ENCODE data around the gene GPN1.

The GPN1 gene

DNA sequence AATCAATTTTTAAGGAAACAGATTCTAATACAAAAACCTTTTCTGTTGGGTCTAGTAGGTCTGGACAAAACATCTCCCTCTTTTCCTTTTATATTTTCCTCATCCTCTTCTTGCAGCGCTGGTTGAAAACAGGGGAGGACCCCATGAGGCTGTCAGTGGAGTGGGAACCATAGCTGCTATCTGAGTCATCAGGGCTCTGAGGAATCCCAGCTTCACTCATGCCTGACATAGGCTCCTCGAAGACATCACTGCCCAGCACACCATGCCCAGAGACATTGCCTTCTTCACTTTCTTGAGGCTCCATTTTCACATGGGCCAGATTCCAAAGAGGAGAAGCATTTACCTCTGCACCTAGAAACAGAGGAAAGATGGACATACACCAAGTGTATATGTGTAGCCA, 24.5 kb downstream of the GPN1 start:
- no peak for DNase-seq (ENCODE audit: low spot score)
- TF ChIP-seq, protein P1, sequence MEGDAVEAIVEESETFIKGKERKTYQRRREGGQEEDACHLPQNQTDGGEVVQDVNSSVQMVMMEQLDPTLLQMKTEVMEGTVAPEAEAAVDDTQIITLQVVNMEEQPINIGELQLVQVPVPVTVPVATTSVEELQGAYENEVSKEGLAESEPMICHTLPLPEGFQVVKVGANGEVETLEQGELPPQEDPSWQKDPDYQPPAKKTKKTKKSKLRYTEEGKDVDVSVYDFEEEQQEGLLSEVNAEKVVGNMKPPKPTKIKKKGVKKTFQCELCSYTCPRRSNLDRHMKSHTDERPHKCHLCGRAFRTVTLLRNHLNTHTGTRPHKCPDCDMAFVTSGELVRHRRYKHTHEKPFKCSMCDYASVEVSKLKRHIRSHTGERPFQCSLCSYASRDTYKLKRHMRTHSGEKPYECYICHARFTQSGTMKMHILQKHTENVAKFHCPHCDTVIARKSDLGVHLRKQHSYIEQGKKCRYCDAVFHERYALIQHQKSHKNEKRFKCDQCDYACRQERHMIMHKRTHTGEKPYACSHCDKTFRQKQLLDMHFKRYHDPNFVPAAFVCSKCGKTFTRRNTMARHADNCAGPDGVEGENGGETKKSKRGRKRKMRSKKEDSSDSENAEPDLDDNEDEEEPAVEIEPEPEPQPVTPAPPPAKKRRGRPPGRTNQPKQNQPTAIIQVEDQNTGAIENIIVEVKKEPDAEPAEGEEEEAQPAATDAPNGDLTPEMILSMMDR (IDR thresholded peaks at IDR 0.05; ENCODE audit: borderline replicate concordance, control extremely low read depth, extremely low read depth, insufficient read depth, missing control alignments): no peak
- in situ Hi-C loops (cut with MboI; ENCODE audit: low sequenced_read_pairs, unreplicated experiment): no loop called here

DNA sequence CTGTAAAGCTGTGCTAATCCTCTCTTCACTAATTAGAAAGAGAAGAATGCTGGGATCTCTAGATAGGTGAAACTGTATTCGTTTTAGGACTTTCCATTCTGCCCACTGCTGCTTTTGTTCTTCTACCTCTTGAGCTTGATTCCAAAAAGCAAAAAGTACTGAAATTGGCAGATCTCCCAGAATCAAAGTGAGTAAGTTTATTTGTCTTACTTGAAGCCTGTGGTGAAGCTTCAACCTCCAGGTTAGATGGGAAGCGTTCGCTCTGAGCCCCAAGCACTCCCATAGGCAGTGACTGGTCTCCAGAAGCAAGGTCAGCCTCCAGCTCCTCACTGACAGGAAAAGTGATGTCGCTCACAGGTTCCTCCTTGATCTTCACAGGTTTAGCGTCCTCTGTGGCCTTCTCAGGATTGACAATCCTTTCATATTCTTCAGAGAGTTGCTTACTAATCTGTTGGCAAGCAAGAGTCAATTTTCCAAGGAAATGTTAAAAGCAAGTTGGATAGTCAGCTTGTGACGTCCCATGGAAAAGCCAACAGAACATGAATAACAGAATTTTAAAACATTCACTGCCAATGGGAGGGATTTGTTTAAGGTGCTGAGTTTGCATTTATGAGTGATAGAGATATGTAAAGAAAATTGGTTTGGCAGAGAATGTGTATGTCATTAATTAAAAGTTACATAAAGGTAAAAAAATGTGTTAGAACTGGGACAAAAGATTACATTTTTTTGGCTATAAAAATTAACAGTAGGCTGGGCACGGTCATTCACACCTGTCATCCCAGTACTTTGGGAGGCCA, 26.5 kb downstream of the GPN1 start:
- TF ChIP-seq, protein P1 (IDR thresholded peaks at IDR 0.05; ENCODE audit: borderline replicate concordance, control extremely low read depth, extremely low read depth, insufficient read depth, missing control alignments): no peak
- no peak for DNase-seq (ENCODE audit: low spot score)
- in situ Hi-C loops (cut with MboI; ENCODE audit: low sequenced_read_pairs, unreplicated experiment): no loop called here

- TF ChIP-seq, protein P1 (IDR thresholded peaks at IDR 0.05; ENCODE audit: borderline replicate concordance, control extremely low read depth, extremely low read depth, insufficient read depth, missing control alignments): no peak
- in situ Hi-C loops (cut with MboI; ENCODE audit: low sequenced_read_pairs, unreplicated experiment): no loop called here
- DNase-seq (ENCODE audit: low spot score): no peak
Measured at GRCh38 chr2:27661371-27661770, 32.5 kb downstream of the GPN1 start.

DNA sequence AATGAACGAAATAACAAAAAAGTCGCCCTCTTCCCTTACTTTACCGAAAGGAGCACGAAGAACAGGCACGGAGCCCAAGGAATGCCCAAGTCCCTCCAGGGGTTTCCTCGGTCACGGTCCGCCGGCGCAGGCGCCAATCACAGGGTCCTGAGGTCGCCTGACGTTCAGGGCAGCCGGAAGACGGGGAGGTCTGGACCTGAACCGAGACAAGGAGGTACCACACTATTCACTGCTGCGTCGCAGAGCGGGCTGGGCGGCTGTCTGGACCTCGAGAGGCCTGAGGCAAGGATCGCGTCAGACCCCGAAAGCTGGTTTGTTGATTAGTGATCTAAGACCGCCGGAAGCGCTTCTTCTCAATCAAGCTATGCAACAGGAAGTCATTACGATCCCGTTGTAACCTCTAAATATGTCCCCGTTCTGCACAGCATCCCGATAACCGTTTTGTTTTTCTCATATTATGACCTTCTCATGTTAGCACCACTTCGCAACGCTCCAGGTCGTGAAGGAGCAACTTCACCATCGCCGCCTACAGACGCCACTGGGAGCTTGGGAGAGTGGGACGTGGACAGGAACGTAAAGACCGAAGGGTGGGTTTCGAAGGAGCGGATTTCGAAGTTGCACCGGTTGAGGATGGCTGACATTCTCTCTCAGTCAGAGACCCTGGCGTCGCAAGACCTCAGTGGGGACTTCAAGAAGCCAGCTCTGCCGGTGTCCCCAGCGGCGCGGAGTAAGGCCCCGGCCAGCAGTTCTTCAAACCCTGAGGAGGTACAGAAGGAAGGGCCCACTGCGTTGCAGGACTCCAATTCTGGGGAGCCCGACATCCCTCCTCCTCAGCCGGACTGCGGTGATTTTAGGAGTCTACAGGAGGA, 34.7 kb downstream of the GPN1 start, which contains the start of the genes SLC4A1AP and SUPT7L:
Gene SLC4A1AP, plus strand, starts transcription at position 605 of the 869 bp plus-strand sequence. Its CDS starts 26 bp downstream, at position 631.
Gene SUPT7L, minus strand, starts transcription at position 330 of the 869 bp plus-strand sequence. CDS start 1,422 bp downstream, outside the sequence.
- TF ChIP-seq, protein P1 (IDR thresholded peaks at IDR 0.05; ENCODE audit: borderline replicate concordance, control extremely low read depth, extremely low read depth, insufficient read depth, missing control alignments): no peak
- in situ Hi-C loops (cut with MboI; ENCODE audit: low sequenced_read_pairs, unreplicated experiment): no loop called here
- peak; percentile 88 for DNase-seq (ENCODE audit: low spot score)

DNA sequence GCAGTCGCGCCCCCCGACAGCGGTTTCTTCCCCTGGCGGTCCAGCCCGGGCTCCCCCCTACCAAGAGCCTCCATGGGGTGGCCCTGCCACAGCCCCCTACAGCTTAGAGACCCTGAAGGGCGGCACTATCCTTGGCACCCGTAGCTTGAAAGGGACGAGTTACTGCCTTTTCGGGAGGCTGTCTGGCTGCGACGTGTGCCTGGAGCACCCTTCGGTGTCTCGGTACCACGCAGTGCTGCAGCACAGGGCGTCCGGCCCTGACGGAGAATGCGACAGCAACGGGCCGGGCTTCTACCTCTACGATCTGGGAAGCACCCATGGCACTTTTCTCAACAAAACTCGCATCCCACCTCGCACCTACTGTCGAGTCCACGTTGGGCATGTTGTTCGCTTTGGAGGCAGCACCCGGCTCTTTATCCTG, 35.3 kb downstream of the GPN1 start:
- DNase-seq (ENCODE audit: low spot score): no peak
- in situ Hi-C loops (cut with MboI; ENCODE audit: low sequenced_read_pairs, unreplicated experiment): no loop called here
- TF ChIP-seq, protein P1 (IDR thresholded peaks at IDR 0.05; ENCODE audit: borderline replicate concordance, control extremely low read depth, extremely low read depth, insufficient read depth, missing control alignments): no peak

DNA sequence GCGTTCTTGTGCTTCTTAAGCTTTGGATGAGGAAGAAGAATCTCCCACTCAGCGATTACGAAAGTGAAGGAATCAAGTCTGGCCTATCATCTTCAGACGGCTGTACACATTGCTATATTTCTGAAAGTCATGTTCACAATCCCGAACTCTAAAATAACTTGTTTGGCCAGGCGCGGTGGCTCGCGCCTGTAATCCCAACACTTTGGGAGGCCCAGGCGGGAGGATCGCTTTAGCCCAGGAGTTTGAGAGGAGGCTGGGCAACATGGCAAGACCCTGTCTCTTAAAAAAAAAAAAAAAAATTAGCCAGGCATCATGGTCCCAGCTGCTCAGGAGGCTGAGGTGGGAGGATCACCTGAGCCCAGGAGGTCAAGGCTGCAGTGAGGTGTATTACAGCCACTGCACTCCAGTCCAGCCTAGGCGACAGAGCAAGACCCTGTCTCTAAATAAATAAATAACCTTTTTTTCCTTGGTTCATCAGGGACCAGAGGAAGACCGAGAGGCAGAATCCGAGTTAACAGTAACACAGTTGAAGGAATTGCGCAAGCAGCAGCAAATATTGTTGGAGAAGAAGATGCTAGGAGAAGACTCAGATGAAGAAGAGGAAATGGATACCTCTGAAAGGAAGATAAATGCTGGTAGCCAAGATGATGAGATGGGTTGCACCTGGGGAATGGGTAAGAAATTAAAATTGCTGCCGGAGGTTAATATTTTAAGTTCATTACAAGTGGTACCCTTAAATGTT, 35.9 kb downstream of the GPN1 start:
- DNase-seq (ENCODE audit: low spot score): no peak
- TF ChIP-seq, protein P1 (IDR thresholded peaks at IDR 0.05; ENCODE audit: borderline replicate concordance, control extremely low read depth, extremely low read depth, insufficient read depth, missing control alignments): no peak
- in situ Hi-C loops (cut with MboI; ENCODE audit: low sequenced_read_pairs, unreplicated experiment): no loop called here

All from GM13976 (cell line).